Stimulated activated naive CD8-positive, alpha-beta T cell treated with anti-CD3 and anti-CD28 coated beads, Interleukin-15, Interleukin-2, amounts not matched to agents 100 ng/mL and 50 ng/mL, for 24 hours (primary cell): Measurements from ENCODE around the gene GET4.
"Not testable (repeated sequence)": the region's sequence is repeated elsewhere in the genome, so short reads cannot be mapped to it uniquely, and the experiment has no call there.

Experiments
- H3K27ac Mint-ChIP-seq: one replicate; pipeline ENCODE4 v1.8.0; 2021; ENCODE audit warnings: mild to moderate bottlenecking, mixed read lengths
- H3K27me3 Mint-ChIP-seq: one replicate; pipeline ENCODE4 v1.8.0; 2021; ENCODE audit warnings: mixed read lengths
- H3K36me3 Mint-ChIP-seq: one replicate; pipeline ENCODE4 v1.8.0; 2021; ENCODE audit warnings: low read depth, mixed read lengths
- H3K4me1 Mint-ChIP-seq: one replicate; pipeline ENCODE4 v1.8.0; 2021; ENCODE audit warnings: low read depth, mixed read lengths
- H3K4me3 Mint-ChIP-seq: one replicate; pipeline ENCODE4 v1.8.0; 2021; ENCODE audit warnings: mild to moderate bottlenecking, mixed read lengths
- H3K9me3 Mint-ChIP-seq: one replicate; pipeline ENCODE4 v1.8.0; 2021; ENCODE audit warnings: mixed read lengths

Gene GET4

DNA sequence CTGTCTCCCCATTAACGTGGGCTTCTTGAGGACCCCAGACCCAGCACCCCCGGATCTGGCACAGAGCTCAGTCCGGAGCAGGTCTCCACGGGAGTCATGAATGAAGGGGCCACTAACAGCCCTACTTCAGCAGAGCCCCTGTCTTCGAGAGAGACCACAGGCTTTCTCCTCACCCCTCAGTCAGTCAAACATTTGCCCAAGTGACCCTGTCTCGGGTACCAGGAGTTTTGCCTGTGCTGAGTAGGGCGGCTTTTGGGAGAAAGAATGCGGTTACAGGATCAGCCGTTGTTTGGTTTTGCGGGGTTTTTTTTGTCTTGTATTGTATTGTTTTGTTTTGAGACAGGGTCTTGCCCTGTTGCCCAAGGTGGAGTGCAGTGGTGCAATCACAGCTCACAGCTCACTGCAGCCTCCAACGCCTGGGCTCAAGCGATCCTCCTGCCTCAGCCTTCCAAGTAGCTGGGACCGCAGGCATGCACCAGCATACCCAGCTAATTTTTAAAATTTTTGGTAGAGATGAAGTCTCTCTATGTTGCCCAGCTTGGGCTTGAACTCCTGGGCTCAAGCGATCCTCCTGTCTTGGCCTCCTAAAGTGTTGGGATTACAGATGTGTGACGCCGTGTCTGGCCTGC is 61.6 kb downstream of the GET4 start:
- peaks cover 31% of the 10 kb centered on the region for H3K36me3 Mint-ChIP-seq
- peak overlapping the region; percentile 7 for H3K4me3 Mint-ChIP-seq
- peaks cover 19% of the 10 kb centered on the region for H3K9me3 Mint-ChIP-seq
- H3K27me3 Mint-ChIP-seq = no peaks in the 10 kb centered on the region
- peak overlapping the region; percentile 21 for H3K27ac Mint-ChIP-seq
- peaks cover 52% of the 10 kb centered on the region for H3K4me1 Mint-ChIP-seq

- Mint-ChIP-seq H3K9me3 (peaks cover 19% of the 10 kb centered on the region), H3K4me1 (peaks cover 52% of the 10 kb centered on the region), H3K27ac (peak overlapping the region; percentile 31)
Measured at GRCh38 chr7:938546-939185, 62.3 kb downstream of the GET4 start.

GRCh38 chr7:939843-940242 is 63.5 kb downstream of the GET4 start:
- peak overlapping the region; percentile 84 for H3K27ac Mint-ChIP-seq
- peaks cover 52% of the 10 kb centered on the region for H3K4me1 Mint-ChIP-seq
- H3K27me3 Mint-ChIP-seq = no peaks in the 10 kb centered on the region
- H3K4me3 Mint-ChIP-seq = peak overlapping the region; percentile 39
- peaks cover 19% of the 10 kb centered on the region for H3K9me3 Mint-ChIP-seq
- H3K36me3 Mint-ChIP-seq = peaks cover 31% of the 10 kb centered on the region

More at GRCh38 chr7:938546-939185, 62.3 kb downstream of the GET4 start:
- Mint-ChIP-seq H3K27me3 (no peaks in the 10 kb centered on the region), H3K36me3 (peaks cover 31% of the 10 kb centered on the region), H3K4me3 (no peak overlapping the region)

DNA sequence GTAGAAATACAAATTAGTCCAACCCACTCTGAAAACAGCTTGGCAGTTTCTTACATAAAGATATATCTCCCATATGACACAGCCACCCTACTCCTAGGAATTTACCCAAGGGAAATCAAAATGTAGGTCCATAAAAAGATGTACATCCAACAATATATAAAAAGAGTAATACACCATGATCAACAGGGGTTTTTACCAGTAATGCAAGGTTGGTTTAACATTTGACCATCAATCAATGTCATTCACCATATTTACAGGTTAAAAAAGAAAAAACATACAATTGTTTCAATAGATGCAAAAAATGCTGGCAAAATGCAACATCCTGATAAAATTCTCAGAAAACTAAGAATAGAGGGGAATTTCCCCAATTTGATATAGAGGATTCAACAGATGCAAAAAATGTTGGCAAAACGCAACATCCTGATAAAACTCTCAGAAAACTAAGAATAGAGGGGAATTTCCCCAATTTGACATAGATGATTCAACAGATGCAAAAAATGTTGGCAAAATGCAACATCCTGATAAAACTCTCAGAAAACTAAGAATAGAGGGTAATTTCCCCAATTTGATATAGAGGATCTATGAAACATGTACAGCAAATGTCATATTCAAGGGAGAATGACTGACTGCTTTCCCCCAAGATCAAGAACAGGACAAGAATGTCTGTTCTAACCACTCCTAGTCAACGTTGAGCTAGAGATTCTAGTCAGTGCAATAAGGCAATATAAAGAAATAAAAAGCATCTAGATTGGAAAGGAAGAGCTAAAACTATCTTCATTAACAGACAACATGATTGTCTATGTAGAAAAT is 64.5 kb downstream of the GET4 start:
- Mint-ChIP-seq H3K36me3 (peaks cover 31% of the 10 kb centered on the region), H3K9me3 (peaks cover 19% of the 10 kb centered on the region), H3K27ac (peak overlapping the region; percentile 84), H3K4me1 (peaks cover 50% of the 10 kb centered on the region), H3K4me3 (peak overlapping the region; percentile 52), H3K27me3 (no peaks in the 10 kb centered on the region)

DNA sequence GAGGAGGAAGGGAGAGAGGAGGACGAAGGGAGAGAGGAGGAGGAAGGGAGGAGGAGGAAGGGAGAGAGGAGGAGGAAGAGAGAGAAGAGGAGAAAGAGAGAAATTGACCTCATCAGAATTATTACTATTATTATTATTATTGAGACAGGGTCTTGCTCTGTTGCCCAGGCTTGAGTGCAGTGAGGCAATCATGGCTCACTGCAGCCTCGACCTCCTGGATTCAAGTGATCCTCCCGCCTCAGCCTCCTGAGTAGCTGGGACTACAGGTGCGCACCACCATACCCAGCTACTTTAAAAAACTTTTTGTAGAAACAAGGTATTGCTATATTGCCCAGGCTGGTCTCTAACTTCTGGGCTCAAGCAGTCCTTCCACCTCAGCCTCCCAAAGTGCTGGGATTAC is 67.4 kb downstream of the GET4 start:
- H3K4me3 Mint-ChIP-seq, H3K27ac Mint-ChIP-seq, H3K27me3 Mint-ChIP-seq: not testable (repeated sequence)
- Mint-ChIP-seq H3K9me3 (peaks cover 19% of the 10 kb centered on the region), H3K36me3 (peaks cover 29% of the 10 kb centered on the region), H3K4me1 (peaks cover 30% of the 10 kb centered on the region)

DNA sequence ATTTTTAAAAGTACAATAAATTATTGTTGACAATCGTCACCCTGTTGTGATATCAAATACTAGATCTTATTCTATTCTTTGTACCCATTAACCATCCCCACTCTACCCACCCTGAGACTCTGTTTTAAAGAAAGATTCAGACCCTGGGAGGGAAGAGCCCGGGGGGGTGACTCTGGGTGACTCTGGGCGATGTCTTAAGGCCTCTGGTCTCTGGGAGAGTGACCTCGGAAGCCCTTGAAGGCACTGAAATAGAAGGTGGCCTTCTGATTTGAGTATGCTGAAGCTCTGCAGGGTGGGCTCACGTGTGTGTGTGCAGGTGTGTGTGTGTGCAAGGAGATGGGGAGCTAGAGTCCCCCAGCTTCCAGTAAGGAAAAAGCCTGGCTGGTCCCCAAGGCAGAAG is 68.4 kb downstream of the GET4 start:
- H3K36me3 Mint-ChIP-seq = peaks cover 32% of the 10 kb centered on the region
- peaks cover 26% of the 10 kb centered on the region for H3K4me1 Mint-ChIP-seq
- H3K4me3 Mint-ChIP-seq = no peak overlapping the region
- no peak overlapping the region for H3K27ac Mint-ChIP-seq
- H3K27me3 Mint-ChIP-seq = no peaks in the 10 kb centered on the region
- peaks cover 18% of the 10 kb centered on the region for H3K9me3 Mint-ChIP-seq

- Mint-ChIP-seq H3K27ac (no peak overlapping the region), H3K27me3 (no peaks in the 10 kb centered on the region), H3K36me3 (peaks cover 31% of the 10 kb centered on the region), H3K9me3 (peaks cover 13% of the 10 kb centered on the region), H3K4me1 (peaks cover 25% of the 10 kb centered on the region), H3K4me3 (no peak overlapping the region)
Measured at GRCh38 chr7:945147-945555, 68.8 kb downstream of the GET4 start.

- Mint-ChIP-seq H3K36me3 (peaks cover 28% of the 10 kb centered on the region), H3K27me3 (no peaks in the 10 kb centered on the region), H3K4me3 (no peak overlapping the region), H3K27ac (no peak overlapping the region), H3K4me1 (peaks cover 24% of the 10 kb centered on the region), H3K9me3 (peaks cover 8% of the 10 kb centered on the region)
Measured at GRCh38 chr7:945556-946255, 69.4 kb downstream of the GET4 start.
